HG03066 (cell line): ENCODE data around the gene HECW1.
"Not testable (repeated sequence)": the region's sequence is repeated elsewhere in the genome, so short reads cannot be mapped to it uniquely, and the experiment has no call there.

Experiments
- ATAC-seq: cut with Tn5 transposase; IDR thresholded peaks from one replicate; pipeline ENCODE4 v1.9.1; 2021; ENCODE audit warnings: low read depth; ENCODE audit not compliant: unreplicated experiment

The HECW1 gene

GRCh38 chr7:43559171-43559945, 446.9 kb downstream of the HECW1 start:
- no peak for ATAC-seq

- ATAC-seq = no peak
Measured at GRCh38 chr7:43559946-43560335, 447.5 kb downstream of the HECW1 start.

DNA sequence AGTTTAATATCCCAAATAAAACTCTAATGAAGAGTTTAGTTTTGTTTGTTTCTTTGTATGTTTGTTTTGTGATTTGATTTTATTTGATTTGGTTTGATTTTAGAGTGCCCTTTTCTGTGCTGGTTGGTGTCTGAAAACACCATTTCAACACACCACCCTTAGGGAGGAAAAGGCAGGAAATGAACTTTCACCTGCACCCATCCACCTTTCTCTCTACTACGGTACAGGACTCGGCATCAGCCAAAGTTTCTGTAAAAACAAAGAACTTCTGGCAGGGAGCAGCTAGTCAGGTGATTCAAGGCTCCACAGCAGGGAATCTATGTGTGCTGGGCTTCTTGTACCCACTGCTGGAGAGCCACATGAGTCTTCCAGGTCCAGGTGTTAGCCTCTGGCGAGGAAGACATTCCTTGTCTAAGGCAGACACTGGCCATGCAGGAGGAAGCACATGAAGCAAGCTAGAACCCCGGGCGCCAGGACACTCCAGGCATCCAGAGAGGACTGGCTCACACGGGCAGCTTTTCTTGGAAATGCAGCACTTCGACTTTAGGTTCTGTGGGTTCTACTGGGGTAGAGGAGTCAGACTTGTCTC, 448.4 kb downstream of the HECW1 start:
- no peak for ATAC-seq

DNA sequence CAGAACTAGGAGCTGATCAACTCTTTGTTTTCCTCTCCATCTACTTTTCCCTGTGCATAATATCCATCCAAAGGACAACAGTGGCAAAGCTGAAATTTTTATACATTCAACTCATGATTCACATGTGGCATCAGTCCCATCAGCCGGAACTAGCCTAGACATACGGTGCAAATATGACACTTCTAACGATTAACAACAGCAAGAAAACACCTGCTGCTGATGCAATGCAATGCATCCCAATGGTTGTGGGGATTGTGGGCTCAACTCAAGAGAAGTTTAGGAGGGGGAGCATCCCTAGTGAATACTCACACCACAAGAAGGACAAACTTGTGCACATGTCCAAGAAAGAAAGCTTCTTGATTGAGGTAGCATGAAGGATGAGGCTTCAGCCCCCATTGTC, 449.9 kb downstream of the HECW1 start:
- ATAC-seq = no peak

DNA sequence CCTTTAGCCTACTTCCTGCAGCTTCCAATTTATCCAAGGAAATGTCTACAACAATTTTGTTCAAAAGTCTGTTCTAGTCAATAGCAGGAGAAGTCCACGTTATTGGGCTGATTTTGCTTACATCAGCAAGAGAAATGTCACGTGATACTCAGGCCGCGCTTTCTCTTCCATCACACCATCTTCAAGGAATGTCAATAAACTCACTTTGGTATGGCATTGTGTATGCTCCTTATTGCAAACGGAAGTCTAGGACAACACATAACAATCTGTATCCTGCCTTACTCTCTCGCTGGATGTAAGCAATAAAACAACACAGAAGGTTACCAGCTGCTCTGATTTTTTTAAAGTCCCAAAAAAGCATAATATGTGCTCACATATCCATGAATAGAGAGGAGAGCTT, 453.3 kb downstream of the HECW1 start:
- ATAC-seq = no peak

DNA sequence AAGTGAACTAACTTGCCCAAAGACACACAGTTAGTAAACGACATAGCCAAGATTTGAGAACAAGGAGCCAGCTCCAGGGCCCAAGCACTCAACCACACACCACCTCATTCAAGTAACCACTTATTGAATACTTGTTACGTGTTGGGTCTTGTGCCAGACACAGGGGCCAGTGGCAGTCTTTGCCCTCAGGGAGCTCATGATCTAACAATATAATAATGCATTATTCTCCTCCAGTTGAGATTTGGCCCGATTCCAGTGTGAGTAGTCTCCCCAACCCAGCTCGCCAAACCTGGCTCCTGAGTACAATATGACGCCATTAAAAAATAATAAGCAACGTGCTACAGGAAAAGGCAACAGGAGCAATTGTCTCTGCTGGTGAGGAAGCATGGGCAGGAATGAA, 456.1 kb downstream of the HECW1 start:
- ATAC-seq = no peak

- ATAC-seq = peak; percentile 73
Measured at GRCh38 chr7:43569424-43569823, 457.0 kb downstream of the HECW1 start.

DNA sequence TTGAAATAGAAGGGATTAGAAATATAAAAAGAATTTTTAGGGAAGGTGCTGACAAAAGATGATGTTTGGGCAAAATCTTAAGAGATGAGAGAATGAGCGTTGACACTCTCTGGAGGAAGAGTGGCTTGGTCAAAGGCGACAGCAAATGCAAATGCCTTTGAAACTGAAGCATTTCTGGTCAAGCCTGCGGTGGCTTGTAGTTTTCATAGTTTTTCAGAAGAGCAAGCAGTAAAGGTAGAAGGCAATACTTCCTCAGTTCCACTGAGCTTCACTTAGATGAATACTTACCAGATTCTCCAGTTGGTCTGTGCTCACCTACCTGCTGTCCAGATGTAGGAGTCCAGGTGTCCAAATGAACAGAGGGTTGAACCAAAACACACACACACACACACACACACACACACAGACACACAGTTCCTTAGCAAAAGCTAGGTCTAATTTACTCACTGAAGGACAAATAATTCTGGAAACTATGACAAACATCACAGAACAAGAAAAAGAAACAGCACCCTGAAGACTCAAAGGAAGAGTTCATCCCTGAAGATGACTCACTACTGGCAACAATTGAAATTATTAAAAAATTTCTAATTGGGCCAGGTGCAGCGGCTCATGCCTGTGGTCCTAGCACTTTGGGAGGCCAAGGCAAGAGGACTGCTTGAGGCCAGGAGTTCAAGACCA, 458.4 kb downstream of the HECW1 start:
- peak; percentile 70 for ATAC-seq

- no peak for ATAC-seq
Measured at GRCh38 chr7:43572516-43573049, 460.1 kb downstream of the HECW1 start.

GRCh38 chr7:43573832-43574231, 461.4 kb downstream of the HECW1 start:
- ATAC-seq = not testable (repeated sequence)

DNA sequence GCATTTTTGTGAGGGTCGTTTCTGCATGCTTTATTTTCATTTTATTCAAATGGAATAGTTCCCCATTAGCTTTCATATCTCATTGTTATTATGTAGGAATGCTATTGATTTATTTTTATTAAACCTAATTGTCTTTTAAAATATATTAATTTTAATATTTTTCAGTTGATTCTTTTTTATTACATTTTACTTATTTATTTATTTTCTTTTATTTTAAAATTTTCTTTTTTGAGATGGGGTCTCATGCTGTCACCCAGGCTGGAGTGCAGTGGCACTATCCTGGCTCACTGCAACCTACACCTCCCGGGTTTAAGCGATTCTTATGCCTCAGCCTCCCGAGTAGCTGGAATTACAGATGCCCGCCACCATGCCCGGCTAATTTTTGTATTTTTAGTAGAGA, 463.1 kb downstream of the HECW1 start:
- ATAC-seq = no peak

DNA sequence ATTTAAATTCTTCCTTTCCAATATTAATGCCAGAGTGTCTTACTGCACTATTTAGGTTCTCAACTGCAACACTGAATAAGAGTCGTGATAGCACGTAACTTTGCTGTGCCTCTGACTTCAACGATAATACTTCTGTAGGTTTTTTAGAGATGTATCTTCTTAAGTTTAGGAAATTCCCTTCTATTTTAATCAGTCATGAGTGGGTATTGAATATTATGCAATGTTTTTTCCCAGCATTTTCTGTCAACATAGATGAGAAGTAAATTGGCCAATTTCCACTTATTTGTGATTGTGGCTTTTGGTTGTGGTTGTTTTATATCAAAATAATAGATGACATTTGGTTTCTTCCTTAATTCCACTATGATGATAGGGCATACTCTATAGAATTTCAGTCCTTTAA, 463.8 kb downstream of the HECW1 start:
- no peak for ATAC-seq

DNA sequence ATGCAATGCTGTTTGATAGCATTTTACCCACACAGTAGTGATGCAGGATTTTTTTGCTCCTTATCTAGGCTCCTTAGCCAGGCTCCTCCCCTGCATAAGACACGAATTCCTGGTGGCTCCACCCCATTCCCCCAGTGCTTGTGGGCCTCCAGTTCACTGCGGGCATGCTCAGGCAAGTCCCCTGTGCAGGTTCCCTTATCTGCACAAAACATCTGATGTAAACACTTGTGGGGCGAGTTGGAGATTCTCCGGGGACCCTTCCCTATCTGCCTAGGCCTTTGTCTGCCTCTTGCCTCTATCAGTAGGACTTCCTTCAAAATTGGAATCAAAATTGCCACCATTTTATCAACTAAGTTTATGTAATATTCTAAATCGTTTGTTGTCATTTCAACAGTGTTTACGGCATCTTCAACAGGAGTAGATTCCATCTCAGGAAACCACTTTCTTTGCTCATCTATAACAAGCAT, 465.1 kb downstream of the HECW1 start:
- ATAC-seq = no peak

- ATAC-seq = peak; percentile 61
Measured at GRCh38 chr7:43582503-43583423, 470.3 kb downstream of the HECW1 start, which contains the start of gene STK17A. STK17A (plus strand) TSS chr7:43583108; CDS start chr7:43583244, 136 bp downstream.

DNA sequence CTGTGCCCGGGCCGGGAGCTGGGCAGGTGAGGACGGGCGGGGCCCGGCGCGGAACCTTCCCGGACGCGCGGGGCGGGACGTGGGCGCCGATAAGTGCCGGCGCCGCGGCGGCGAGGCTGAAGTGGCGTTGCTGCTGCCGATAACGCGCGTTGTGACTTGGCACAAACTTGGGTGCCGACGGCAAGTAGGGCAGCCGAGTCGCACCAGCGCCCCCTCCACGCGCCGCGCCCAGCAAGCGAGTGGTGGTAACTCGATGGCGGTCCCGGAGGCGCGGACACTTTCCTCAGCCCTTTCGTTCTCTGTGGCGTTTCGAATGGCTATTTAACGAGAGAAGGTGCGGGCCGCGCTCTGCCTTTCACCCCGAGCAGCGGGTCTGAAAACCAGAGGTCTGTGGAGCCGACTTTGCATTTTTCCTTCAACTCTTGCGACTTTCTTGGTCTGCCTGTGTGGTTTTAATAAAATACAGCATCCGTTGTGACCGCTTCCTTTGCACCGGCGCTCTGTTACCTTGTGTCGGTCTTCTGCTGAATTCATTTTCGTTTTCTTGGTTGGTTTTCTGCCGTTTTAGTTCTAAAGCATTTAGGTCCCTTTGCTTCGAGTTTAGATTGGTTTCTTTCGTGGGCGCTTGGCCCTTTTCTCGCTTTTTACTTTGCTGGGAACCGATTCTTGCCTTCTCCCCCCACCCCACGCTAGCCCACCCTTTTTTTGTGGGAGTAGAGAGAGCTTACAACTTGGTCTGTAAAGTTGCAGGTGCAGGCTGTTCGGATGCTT, 471.2 kb downstream of the HECW1 start:
- ATAC-seq = peak; percentile 20

- no peak for ATAC-seq
Measured at GRCh38 chr7:43584195-43584586, 471.7 kb downstream of the HECW1 start.

DNA sequence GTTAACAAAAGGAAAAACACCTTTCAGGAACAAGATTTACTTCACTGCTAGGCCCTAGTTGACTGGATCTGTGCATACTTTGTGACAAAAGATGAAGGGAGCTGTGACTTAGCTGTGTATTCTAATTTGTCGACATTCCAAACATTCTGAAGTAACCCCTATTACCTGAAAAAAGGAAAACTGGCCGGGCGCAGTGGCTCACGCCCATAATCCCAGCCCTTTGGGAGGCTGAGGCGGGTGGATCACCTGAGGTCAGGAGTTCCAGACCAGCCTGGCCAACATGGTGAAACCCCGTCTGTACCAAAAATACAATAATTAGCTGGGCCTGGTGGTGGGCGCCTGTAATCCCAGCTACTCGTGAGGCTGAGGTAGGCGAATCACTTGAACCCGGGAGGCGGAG, 472.3 kb downstream of the HECW1 start:
- not testable (repeated sequence) for ATAC-seq

DNA sequence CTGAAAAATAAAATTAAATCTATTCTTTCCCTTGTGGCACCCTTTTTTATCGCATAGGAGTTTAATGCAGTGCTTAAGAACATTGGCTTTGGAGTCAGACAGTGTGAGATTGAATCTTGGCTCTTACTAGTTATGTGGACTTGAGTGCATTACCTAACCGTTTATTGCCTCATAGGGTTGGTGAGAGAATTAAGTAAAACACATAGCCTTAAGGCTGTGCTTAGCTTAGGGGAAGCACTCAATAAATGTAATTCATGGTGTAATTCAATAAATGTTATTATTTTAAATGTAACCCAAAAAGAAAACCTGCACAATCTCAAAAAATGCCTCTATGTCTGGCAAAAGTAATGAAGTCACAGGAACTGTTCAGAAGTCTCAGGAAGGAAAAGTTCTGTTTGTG, 473.1 kb downstream of the HECW1 start:
- ATAC-seq = no peak

GRCh38 chr7:43586251-43586900, 473.9 kb downstream of the HECW1 start:
- ATAC-seq = no peak
